ENCODE measurements around the gene C5AR2.
A peak's percentile ranks its signal among the peaks of the same experiment; 100 is the strongest.
"Not testable (repeated sequence)": the region's sequence is repeated elsewhere in the genome, so short reads cannot be mapped to it uniquely, and the experiment has no call there.

The C5AR2 gene

DNA sequence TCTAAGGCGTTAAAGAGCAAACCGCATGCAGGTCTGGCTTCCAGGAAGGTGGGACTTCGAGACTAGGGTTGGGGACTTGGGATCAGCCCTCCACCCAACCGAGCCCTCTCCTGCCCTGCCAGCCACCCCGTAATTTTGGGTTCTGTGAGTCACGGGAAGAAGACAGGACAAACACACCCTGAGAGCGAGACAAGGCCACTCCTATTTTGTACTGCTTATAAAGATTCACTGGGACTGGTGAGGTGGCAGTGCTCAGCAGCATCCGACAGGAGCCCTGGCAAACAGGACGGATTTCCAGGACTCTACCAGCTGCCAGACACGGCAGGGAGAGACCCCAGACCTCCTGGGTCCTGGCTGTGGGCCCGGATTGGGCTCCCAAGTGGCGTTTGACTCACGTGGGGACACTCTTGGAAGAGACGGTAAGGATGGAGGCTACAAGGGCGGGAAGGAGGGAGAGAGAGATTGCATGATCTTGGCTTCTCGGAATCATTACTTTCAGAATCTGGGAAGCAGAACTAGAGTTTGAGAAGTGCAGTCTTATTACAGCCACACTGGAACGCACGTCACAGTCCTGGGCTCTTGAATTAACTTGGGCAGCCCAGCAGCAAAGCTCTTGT lies at the start of gene C5AR2:
TSS of gene C5AR2 (plus strand) at position 245 of the 617 bp plus-strand sequence. CDS start 8,625 bp downstream, outside the sequence.
- DNase-seq: no peak

DNA sequence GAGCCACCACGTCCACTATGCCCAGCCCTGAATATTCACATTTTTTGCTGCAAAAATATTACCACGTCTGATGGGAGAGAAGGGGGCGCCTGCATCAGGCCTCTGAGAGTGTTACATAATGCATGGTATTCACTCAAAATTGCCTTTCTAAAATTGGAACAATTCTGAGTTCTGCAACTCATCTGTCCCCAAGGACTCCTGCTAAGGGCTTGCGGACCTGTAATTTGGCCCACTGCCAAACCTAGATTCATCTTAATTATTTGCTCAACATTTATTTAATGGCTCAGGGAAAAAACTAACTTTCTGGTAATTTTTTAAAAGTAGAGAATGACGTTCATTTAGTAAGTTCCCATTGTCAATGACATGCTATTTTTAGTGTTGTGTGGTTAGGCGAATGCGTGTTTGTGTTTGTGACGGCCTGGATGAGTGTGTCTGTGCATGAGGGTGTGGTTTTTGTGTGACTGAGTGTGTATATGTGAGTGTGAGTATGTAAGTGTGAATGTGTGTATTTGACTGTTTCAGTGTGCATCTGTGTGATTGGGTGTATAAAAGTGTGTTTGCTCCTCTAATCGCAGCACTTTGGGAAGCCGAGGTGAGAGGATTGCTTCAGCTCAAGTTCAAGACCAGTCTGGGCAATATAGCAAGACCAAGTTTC lies 48.4 kb upstream of the C5AR2 start:
- DNase-seq: no peak

- peak; percentile 62 for DNase-seq
These were observed 47.6 kb upstream of the C5AR2 start for GRCh38 chr19:47284324-47284899.

GRCh38 chr19:47296036-47296435 lies 35.9 kb upstream of the C5AR2 start:
- peak; percentile 78 for DNase-seq

GRCh38 chr19:47300867-47301266 lies 31.1 kb upstream of the C5AR2 start:
- not testable (repeated sequence) for DNase-seq

- DNase-seq: no peak
These were observed 29.7 kb upstream of the C5AR2 start for GRCh38 chr19:47302249-47302648.

- DNase-seq: no peak
These were observed 28.0 kb upstream of the C5AR2 start for GRCh38 chr19:47303966-47304365.

DNA sequence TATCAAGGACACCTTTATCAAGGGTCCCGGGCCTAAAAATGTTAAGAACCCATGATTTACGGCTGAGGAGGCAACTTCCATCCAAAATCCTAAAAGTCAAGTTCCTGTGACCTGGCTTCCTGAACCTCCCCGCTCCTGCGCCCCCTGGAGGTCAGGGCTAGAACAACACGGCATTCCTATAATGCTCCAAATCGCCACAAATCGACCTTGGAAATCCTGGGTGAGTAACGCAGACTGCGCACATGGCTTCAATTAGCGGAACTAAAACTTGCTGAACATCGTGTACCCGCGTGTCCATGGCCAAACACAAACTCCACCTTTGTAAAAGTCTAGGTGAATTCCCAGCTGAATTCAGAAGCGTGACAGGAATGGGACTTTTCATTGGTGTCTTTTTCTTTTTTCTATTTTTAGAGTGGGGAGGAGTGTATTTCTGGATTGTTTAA lies 26.6 kb upstream of the C5AR2 start:
- DNase-seq: peak; percentile 55

DNA sequence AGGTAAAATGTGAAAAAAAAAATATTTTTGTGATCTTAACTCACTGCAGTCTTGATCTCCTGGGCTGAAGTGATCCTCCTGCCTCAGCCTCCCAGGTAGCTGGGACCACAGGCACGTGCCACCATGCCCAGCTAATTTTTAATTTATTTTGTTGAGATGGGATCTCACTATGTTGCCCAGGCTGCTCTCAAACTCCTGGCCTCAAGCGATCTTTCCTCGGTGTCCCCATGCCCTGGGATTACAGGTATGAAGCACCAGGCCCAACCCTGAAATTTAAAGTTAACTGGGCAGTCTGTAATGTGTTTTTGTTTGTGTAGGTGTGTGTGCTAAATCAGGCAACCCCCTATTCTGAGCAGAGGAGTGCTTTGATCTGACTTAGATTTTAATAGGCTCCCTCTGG lies 25.7 kb upstream of the C5AR2 start:
- DNase-seq: no peak

DNA sequence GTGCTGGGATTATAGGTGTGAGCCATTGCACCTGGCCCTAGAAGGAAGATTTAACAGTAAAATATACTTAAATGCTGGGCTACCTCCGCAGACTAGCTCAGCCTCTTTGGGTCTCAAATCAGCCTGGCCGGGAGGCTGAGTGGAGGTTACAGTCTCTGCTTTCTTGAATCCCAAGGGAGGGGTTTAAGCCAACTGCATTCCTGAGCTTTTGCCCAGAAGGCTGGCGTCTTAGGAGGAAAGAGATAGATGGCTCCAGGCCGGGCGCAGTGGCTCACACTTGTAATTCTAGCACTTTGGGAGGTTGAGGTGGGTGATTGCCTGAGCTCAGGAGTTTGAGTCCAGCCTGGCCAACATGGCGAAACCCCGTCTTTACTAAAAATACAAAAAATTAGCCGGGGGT lies 22.9 kb upstream of the C5AR2 start:
- DNase-seq: no peak

GRCh38 chr19:47309608-47310007 lies 22.4 kb upstream of the C5AR2 start, which contains the start of gene C5AR1:
TSS of gene C5AR1 (plus strand) at chr19:47309861. CDS start at chr19:47309896, 35 bp downstream.
- no peak for DNase-seq

DNA sequence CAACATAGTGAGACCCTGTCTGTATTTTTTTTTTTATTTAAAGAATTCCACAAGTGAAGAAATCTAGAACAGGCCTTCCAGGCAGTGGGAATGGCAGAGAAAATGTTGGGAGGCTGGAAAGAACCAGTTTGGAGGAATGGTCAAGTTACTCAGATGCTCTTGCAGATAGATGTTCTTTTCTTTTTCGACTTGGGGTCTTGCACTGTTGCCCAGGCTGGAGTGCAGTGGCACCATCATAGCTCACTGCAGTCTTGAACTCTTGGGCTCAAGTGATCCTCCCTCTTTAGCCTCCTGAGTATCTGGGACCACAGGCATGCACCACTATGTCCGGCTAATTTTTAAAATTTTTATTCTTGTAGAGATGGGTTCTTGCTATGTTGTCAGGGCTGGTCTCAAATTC lies 21.7 kb upstream of the C5AR2 start:
- no peak for DNase-seq

DNA sequence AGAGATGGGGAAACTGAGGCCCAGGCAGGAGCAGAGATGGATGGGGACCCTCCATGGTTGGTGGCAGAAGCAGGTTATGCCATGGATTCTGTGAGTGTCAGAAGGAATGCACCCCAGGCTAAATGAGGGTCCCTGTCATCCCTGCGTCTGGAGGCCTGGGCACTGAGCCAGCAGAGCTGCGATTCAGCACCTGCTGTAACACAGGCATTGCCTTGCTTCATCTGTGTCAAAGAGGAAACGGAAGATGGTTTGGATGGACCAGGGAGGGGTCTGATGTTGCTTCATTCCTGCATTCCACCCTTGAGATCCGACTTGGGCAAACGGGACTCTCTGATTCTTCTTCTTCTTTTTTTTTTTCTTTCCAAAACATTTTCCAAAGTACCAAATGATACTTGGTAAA lies 21.2 kb upstream of the C5AR2 start:
- DNase-seq: peak; percentile 73

DNA sequence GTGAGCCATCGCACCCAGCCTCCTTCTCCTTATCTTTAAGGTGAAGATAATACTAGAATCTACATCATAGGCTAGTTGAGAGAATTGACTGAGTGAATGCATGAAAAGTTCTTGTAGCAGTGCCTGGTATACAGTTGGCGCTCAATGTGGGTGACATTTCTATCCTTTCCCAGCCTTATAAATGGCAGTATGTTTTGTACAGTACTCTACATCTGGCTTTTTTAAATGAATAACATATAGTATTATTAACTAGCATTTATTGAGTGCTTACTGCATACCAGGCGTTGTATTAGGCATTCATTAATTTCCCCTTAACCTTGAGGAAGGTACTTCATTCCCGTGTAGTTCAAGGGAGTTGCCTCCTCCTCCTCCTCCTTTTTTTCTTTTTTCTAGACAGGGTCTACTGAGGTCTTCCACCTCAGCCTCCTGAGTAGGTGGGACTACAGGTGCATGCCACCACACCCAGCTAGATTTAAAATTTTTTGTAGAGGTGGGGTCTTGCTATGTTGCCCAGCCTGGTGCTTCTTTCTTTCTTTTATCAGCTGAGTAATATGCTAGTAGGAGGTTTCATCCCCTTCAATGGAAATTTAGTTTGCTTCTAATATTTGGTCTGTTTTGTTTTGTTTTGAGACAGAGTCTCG lies 19.5 kb upstream of the C5AR2 start:
- no peak for DNase-seq

DNA sequence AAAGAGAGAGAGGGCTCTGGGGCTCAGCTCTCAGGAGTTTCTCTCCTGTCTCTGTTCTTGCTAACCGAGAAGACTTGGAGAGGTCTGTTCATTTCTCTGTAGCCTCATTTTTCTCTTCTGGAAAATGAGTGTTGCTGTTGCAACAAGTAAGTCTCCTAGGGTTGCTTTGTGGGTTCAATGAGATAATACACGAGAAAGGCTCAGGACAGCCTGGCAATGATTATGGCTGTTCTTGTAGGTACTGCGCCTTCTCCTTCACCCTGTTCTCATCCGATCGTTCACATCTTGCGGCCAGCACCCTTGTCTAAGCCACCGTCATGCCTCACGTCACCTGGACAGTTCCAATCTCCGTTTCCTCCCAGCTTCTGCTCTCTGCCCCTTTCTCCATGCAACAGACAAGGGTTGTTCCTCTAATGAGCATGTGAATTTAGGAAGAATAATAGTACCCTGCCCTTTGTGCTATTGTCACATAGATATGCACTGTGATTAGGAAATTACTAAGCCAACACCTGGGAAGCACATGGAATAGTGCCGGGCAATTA lies 18.1 kb upstream of the C5AR2 start:
- no peak for DNase-seq

- DNase-seq: no peak
These were observed 16.7 kb upstream of the C5AR2 start for GRCh38 chr19:47315125-47315821.

GRCh38 chr19:47316513-47316912 lies 15.5 kb upstream of the C5AR2 start:
- no peak for DNase-seq

DNA sequence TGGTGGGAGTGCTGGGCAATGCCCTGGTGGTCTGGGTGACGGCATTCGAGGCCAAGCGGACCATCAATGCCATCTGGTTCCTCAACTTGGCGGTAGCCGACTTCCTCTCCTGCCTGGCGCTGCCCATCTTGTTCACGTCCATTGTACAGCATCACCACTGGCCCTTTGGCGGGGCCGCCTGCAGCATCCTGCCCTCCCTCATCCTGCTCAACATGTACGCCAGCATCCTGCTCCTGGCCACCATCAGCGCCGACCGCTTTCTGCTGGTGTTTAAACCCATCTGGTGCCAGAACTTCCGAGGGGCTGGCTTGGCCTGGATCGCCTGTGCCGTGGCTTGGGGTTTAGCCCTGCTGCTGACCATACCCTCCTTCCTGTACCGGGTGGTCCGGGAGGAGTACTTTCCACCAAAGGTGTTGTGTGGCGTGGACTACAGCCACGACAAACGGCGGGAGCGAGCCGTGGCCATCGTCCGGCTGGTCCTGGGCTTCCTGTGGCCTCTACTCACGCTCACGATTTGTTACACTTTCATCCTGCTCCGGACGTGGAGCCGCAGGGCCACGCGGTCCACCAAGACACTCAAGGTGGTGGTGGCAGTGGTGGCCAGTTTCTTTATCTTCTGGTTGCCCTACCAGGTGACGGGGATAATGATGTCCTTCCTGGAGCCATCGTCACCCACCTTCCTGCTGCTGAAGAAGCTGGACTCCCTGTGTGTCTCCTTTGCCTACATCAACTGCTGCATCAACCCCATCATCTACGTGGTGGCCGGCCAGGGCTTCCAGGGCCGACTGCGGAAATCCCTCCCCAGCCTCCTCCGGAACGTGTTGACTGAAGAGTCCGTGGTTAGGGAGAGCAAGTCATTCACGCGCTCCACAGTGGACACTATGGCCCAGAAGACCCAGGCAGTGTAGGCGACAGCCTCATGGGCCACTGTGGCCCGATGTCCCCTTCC lies 11.8 kb upstream of the C5AR2 start:
- DNase-seq: no peak

GRCh38 chr19:47321630-47322029 lies 10.3 kb upstream of the C5AR2 start:
- no peak for DNase-seq

DNA sequence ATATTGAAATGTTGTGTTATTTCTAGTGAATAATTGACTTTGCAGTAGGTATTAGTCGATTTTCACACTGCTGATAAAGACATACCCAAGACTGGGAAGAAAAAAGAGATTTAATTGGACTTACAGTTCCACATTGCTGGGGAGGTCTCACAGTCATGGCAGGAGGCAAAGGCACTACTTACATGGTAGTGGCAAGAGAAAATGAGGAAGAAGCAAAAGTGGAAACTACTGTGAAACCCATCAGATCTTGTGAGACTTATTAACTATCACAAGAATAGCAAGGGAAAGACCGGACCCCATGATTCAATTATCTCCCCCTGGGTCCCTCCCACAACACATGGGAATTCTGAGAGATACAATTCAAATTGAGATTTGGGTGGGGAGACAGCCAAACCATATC lies 9.9 kb upstream of the C5AR2 start:
- DNase-seq: no peak

- DNase-seq: no peak
These were observed 8.6 kb upstream of the C5AR2 start for GRCh38 chr19:47323409-47323808.

- no peak for DNase-seq
These were observed 8.1 kb upstream of the C5AR2 start for GRCh38 chr19:47323872-47324271.
